ENCODE measurements around the gene LAMTOR4. TPM values are rescaled to one million over a fixed set of nuclear protein-coding genes. Genes with fewer than 3 reads are reported as not detected.

Gene LAMTOR4
- total RNA-seq, 1 experiment from 2014 or later, result 224 TPM

- ATAC-seq, result no peak
- DNase-seq (ENCODE audit: low read depth, low spot score), result no peak
- Histone ChIP-seq H3K27ac (ENCODE audit: low read length) (no peak overlapping the region), H3K27me3 (ENCODE audit: control insufficient read depth, insufficient read depth, low read length) (0 out of 2 replicates have a peak, but pooled peaks cover 10% of the 10 kb centered on the region), H3K9me3 (ENCODE audit: control insufficient read depth, insufficient read depth, low read depth, low read length) (no peaks in the 10 kb centered on the region), H3K36me3 (ENCODE audit: control insufficient read depth, insufficient read depth, low read length) (no peaks in the 10 kb centered on the region), H3K4me3 (ENCODE audit: low read depth in 2 of 2, low read length in 2 of 2) (no peak overlapping the region), H3K4me1 (ENCODE audit: control insufficient read depth, insufficient read depth, low read length) (no peaks in the 10 kb centered on the region; the same call in 1 of the 2 replicates)
- in situ Hi-C loops (cut with HindIII; ENCODE audit: low pct_unique_long_range_greater_than_20kb, low sequenced_read_pairs), result no loop called here
- ChIA-PET POLR2A (no interaction called here), CTCF (no interaction called here)
- no TSS peak for BruUV-seq (replicated peaks)
- intact Hi-C loops (cut with micrococcal nuclease; ENCODE audit: unreplicated experiment), result no loop called here
- no peak for TF ChIP-seq CTCF (IDR thresholded peaks at IDR 0.05)
- no peak for TF ChIP-seq TCF7L2 (IDR thresholded peaks at IDR 0.05; ENCODE audit: low read depth, low read length)
- no peak for TF ChIP-seq SIN3A (IDR thresholded peaks at IDR 0.05; ENCODE audit: borderline replicate concordance, insufficient read depth, low read depth, low read length)
- TF ChIP-seq REST (IDR thresholded peaks at IDR 0.05; ENCODE audit: insufficient read depth in 1 of 2, low read depth in 2 of 2, low read length in 1 of 2), result no peak
- no peak for TF ChIP-seq POLR2AphosphoS5 (IDR thresholded peaks at IDR 0.05; ENCODE audit: low read depth, low read length)
These were observed 52.0 kb downstream of the LAMTOR4 start for GRCh38 chr7:100200693-100201092.

Small RNA genes within 50 kb of the gene (microRNA-seq; reads per million reads assigned to microRNA genes)
- not detected for gene MIR4658 (ENCODE audit: unreplicated experiment)

Other genes with a start within 250 kb of the LAMTOR4 start
- 28.1 TPM for gene TRIM4, start 229.4 kb upstream of the LAMTOR4 start, total RNA-seq (2021; ENCODE audit: unreplicated experiment)
- gene GJC3, start 219.3 kb upstream of the LAMTOR4 start, total RNA-seq (2021; ENCODE audit: unreplicated experiment), result not detected
- gene AZGP1, start 172.9 kb upstream of the LAMTOR4 start, total RNA-seq (2021; ENCODE audit: unreplicated experiment), result 0.49 TPM
- gene ZKSCAN1, start 133.3 kb upstream of the LAMTOR4 start, total RNA-seq (2021; ENCODE audit: unreplicated experiment), result 55.5 TPM
- 13.4 TPM for gene ZSCAN21, start 99.1 kb upstream of the LAMTOR4 start, total RNA-seq (2021; ENCODE audit: unreplicated experiment)
- gene ZNF3, start 67.2 kb upstream of the LAMTOR4 start, total RNA-seq (2021; ENCODE audit: unreplicated experiment), result 32.9 TPM
- gene COPS6, start 59.9 kb upstream of the LAMTOR4 start, total RNA-seq (2021; ENCODE audit: unreplicated experiment), result 182 TPM
- 258 TPM for gene MCM7, start 47.5 kb upstream of the LAMTOR4 start, total RNA-seq (2021; ENCODE audit: unreplicated experiment)
- gene AP4M1, start 47.3 kb upstream of the LAMTOR4 start, total RNA-seq (2021; ENCODE audit: unreplicated experiment), result 42.6 TPM
- gene TAF6, start 29.6 kb upstream of the LAMTOR4 start, total RNA-seq (2021; ENCODE audit: unreplicated experiment), result 92.3 TPM
- 12.6 TPM for gene CNPY4, start 29.3 kb upstream of the LAMTOR4 start, total RNA-seq (2021; ENCODE audit: unreplicated experiment)
- 5.2 TPM for gene MBLAC1, start 22.0 kb upstream of the LAMTOR4 start, total RNA-seq (2021; ENCODE audit: unreplicated experiment)
- gene TRAPPC14, start 9.8 kb downstream of the LAMTOR4 start, total RNA-seq (2021; ENCODE audit: unreplicated experiment), result 33.2 TPM
- gene GAL3ST4, start 19.7 kb downstream of the LAMTOR4 start, total RNA-seq (2021; ENCODE audit: unreplicated experiment), result 0.98 TPM
- 7.9 TPM for gene GPC2, start 28.5 kb downstream of the LAMTOR4 start, total RNA-seq (2021; ENCODE audit: unreplicated experiment)
- gene STAG3, start 29.0 kb downstream of the LAMTOR4 start, total RNA-seq (2021; ENCODE audit: unreplicated experiment), result 1.7 TPM
- not detected for gene PVRIG, start 71.0 kb downstream of the LAMTOR4 start, total RNA-seq (2021; ENCODE audit: unreplicated experiment)
- gene SPDYE3, start 158.8 kb downstream of the LAMTOR4 start, total RNA-seq (2021; ENCODE audit: unreplicated experiment), result not detected
- 73.2 TPM for gene PILRB, start 209.2 kb downstream of the LAMTOR4 start, total RNA-seq (2021; ENCODE audit: unreplicated experiment)
- gene PILRA, start 224.6 kb downstream of the LAMTOR4 start, total RNA-seq (2021; ENCODE audit: unreplicated experiment), result 4.8 TPM